DMS153 (cell line): ENCODE data around the gene ZNF816.
A peak's percentile ranks its signal among the peaks of the same experiment; 100 is the strongest.
"Not testable (repeated sequence)": the region's sequence is repeated elsewhere in the genome, so short reads cannot be mapped to it uniquely, and the experiment has no call there.

Experiments
- DNase-seq: peaks from one replicate; lab custom pipeline; 2025; lab: John Stamatoyannopoulos, UW

ZNF816 gene

GRCh38 chr19:52924641-52925040 is 38.0 kb downstream of the ZNF816 start:
- DNase-seq = not testable (repeated sequence)

- DNase-seq = peak; percentile 43
These were observed 38.7 kb downstream of the ZNF816 start for GRCh38 chr19:52923778-52924593.

DNA sequence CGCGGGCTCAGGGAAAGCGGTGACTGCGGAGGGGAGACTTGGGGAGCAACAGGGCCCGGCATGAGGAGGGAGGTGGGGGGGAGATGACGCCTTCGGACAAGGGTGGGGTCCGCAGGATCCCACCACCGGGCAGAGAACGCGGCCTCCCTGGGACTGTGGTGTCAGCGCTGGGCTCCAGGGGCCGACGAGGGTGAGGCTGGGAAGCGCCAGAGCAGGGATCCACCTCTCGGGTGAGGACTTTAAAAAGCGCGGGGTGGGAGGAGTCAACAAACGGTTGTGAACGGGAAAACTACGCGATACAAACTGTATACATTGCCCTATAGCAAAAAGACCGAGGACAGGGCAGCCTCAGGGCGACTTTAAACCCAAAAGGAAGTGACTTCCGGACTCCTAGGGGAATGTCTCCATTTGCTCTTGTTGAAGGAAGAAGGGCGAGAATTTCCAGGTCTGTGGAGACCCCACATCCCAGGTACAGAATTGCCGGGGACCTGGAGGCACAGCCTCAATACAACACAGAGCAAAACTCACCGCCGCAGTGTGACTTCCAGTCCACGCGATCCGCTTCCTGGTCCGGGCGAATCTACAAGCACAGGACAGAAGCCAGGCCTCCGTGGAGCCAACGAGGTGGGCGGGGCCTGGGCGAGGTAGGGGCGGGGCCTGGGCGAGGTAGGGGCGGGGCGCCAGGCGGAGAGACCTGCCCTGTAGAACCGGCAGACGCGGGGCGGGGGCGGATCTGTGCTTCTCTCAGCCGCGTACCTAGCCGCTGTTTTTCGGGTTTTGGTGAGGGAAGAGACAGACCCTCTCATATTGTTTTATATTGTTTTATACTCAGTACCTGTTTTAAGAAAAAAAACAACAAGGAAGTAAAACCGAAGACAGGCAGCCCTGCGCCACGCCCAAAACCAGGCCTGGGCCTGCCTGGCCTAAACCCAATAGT is 39.6 kb downstream of the ZNF816 start, which contains the start of gene ZNF888:
Gene ZNF888 (minus strand): TSS at position 588 of the 937 bp plus-strand sequence. CDS start 5,555 bp downstream, outside the sequence.
- DNase-seq = peak; percentile 71

GRCh38 chr19:52917531-52917930 is 45.1 kb downstream of the ZNF816 start:
- no peak for DNase-seq

GRCh38 chr19:52910648-52911047 is 52.0 kb downstream of the ZNF816 start:
- no peak for DNase-seq

DNA sequence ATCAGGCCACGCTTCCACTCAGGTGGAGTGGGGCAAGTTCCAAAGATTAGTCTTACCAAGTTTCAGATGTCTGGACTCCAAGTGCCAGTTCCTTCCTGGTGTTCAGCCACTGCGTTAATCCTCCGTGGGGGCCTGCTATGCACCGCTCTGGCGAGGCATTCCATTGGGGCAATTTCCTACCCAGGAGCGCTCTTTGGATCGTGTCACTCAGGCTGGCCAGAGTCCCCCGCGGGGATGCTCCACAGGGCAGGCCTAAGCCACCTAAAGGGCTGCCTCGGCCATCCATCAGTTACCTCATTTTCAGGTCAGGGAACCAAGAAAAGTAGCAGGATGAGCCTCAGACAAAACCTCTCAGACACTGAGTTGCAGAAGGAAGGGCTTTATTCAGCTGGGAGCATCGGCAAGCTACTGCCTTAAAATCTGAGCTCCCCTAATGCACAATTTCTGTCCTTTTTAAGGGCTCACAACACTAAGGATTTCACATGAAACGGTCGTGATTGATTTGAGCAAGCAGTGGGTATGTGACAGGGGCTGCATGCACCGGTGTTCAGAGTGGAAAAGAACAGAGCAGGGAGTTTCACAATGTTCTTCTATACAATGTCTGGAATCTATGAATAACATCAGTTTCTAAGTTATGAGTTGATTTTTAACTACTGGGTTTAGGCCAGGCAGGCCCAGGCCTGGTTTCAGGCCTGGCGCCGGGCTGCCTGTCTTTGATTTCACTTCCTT is 58.5 kb downstream of the ZNF816 start:
- not testable (repeated sequence) for DNase-seq

- no peak for DNase-seq
These were observed 60.8 kb downstream of the ZNF816 start for GRCh38 chr19:52901842-52902241.
